ENCODE results near the gene AOX1.
"Not testable (repeated sequence)": the region's sequence is repeated elsewhere in the genome, so short reads cannot be mapped to it uniquely, and the experiment has no call there.

The AOX1 gene

DNA sequence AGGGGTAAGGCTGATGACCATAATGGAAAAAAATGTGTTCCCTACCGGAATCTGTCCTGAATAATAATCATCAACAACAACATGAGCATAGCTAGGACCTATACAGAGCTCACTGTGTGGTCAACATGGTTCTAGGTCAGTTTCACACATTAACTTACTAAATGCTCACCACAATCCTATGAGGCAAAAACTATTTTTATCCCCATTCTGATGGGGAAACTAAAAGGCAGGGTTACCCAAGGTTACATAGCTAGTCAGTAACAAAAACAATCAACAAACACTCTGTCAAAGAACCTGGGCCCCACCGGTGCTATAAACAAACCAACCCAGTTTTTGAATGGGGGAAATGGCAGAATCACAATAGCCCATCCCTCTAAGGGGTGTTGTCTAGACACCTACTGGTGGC lies 40.1 kb downstream of the AOX1 start:
- no peak for DNase-seq (ENCODE audit: low read depth, low spot score)
- no peak overlapping the region for H3K4me3 ChIP-seq (ENCODE audit: low read depth, low read length)
- ChIA-PET POLR2A (no interaction called here), CTCF (interaction anchor here (1.0 to 6.1 kb wide), 7 partner anchors 11 to 653 kb away, joined by 3 to 37 read pairs (median 4); no protein-coding TSS in a partner anchor)
- TF ChIP-seq, protein P1, sequence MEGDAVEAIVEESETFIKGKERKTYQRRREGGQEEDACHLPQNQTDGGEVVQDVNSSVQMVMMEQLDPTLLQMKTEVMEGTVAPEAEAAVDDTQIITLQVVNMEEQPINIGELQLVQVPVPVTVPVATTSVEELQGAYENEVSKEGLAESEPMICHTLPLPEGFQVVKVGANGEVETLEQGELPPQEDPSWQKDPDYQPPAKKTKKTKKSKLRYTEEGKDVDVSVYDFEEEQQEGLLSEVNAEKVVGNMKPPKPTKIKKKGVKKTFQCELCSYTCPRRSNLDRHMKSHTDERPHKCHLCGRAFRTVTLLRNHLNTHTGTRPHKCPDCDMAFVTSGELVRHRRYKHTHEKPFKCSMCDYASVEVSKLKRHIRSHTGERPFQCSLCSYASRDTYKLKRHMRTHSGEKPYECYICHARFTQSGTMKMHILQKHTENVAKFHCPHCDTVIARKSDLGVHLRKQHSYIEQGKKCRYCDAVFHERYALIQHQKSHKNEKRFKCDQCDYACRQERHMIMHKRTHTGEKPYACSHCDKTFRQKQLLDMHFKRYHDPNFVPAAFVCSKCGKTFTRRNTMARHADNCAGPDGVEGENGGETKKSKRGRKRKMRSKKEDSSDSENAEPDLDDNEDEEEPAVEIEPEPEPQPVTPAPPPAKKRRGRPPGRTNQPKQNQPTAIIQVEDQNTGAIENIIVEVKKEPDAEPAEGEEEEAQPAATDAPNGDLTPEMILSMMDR (IDR thresholded peaks at IDR 0.05; ENCODE audit: insufficient read depth, low read length, missing control alignments): no peak

DNA sequence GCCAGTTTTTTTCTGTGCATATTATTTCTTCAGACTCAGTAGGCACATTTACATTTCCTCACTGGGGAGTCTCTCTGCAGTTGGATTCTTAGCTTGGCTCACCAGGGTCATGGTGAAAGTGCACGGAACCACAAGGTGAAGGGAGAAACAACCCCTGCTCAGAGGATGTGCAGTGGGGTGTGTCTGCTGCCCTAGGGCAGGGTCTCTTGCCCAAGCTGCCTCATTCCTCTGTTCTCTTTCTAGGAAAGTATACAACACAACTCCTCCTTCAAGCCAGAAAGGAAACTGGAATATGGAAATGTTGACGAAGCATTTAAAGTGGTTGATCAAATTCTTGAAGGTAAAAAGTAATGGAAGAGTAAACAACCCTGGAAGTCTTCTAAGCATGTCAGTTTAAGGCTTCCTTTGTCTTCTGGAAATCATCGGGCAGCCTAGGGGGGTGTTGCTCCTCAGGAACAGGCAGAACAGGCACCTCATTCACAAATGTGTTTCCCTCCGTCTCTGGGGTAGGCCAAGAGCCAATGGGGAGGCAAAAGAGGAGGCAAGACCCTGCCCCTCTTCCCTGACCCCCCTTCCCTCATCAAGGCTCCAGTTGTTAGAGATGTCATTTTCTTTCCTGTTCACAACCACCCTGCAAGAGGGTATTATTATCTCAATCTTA lies 41.4 kb downstream of the AOX1 start:
- H3K4me3 ChIP-seq (ENCODE audit: low read depth, low read length): no peak overlapping the region
- TF ChIP-seq, protein P1 (IDR thresholded peaks at IDR 0.05; ENCODE audit: insufficient read depth, low read length, missing control alignments): no peak
- POLR2A ChIA-PET: no interaction called here
- CTCF ChIA-PET: interaction anchor here (0.8 to 6.1 kb wide), 5 partner anchors 12 to 108 kb away, joined by 3 to 37 read pairs (median 4); no protein-coding TSS in a partner anchor
- DNase-seq (ENCODE audit: low read depth, low spot score): no peak

DNA sequence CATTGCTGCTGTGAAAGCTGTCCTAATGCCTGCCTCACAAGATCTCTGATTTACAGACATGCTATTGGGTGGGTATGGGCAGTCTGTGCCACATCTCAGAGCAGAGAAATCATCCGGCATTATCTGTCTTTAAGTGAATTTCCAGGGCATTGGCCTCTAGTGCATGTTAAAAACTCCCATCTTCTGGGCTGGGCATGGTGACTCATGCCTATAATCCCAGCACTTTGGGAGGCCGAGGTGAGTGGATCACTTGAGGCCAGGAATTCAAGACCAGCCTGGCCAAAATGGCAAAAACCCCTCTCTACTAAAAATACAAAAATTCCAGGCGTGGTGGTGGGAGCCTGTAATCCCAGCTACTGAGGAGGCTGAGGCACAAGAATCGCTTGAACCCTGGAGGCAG lies 42.6 kb downstream of the AOX1 start:
- H3K4me3 ChIP-seq (ENCODE audit: low read depth, low read length); POLR2A ChIA-PET; DNase-seq (ENCODE audit: low read depth, low spot score): not testable (repeated sequence)
- CTCF ChIA-PET: interaction anchor here (6.1 kb wide), 1 partner anchor 13 kb away, joined by 37 read pairs; no protein-coding TSS in a partner anchor

GRCh38 chr2:200631287-200631686 lies 45.5 kb downstream of the AOX1 start:
- no peak overlapping the region for H3K4me3 ChIP-seq (ENCODE audit: low read depth, low read length)
- ChIA-PET POLR2A (no interaction called here), CTCF (interaction anchor here (1.5 kb wide), 1 partner anchor 12 kb away, joined by 5 read pairs; no protein-coding TSS in a partner anchor)
- no peak for DNase-seq (ENCODE audit: low read depth, low spot score)
- TF ChIP-seq, protein P1 (IDR thresholded peaks at IDR 0.05; ENCODE audit: insufficient read depth, low read length, missing control alignments): no peak

DNA sequence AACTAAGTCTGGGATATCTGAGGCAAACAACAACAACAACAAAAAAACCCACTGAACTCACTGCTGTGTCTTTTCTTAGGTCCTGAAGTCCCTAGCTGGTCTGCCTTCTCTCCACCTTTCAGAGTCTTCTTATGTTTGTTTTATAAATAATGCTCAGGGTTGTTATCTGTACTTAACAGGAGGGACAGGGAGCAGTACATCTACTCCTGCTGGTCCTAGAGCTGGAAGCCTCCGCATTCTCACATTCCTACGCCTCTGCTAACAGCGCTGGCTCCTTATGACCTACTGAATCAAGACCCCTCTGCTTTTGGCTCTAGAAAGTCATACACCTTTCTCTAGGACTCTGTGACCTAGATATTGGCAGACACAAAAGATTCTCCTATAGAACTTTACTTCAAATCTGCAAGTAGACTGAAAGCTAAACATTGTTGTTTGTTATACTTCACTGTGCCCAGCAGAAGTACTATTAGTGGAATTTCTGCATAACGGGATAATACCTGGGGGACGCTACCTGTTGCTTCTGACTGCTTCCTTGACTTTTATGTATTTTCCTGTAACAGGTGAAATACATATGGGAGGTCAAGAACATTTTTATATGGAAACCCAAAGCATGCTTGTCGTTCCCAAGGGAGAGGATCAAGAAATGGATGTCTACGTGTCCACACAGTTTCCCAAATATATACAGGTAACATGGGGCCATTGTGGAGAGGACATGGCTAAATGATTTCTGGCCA lies 48.6 kb downstream of the AOX1 start:
- TF ChIP-seq, protein P1 (IDR thresholded peaks at IDR 0.05; ENCODE audit: insufficient read depth, low read length, missing control alignments): no peak
- ChIA-PET POLR2A (no interaction called here), CTCF (no interaction called here)
- no peak overlapping the region for H3K4me3 ChIP-seq (ENCODE audit: low read depth, low read length)
- no peak for DNase-seq (ENCODE audit: low read depth, low spot score)

- TF ChIP-seq, protein P1 (IDR thresholded peaks at IDR 0.05; ENCODE audit: insufficient read depth, low read length, missing control alignments): no peak
- no peak overlapping the region for H3K4me3 ChIP-seq (ENCODE audit: low read depth, low read length)
- no peak for DNase-seq (ENCODE audit: low read depth, low spot score)
- ChIA-PET CTCF (no interaction called here), POLR2A (no interaction called here)
These were observed 49.4 kb downstream of the AOX1 start for GRCh38 chr2:200635251-200635650.
